Measurements from ENCODE around the gene MYZAP. TPM values are rescaled to one million over a fixed set of nuclear protein-coding genes. Genes with fewer than 3 reads are reported as not detected.

Gene MYZAP
- total and polyA plus RNA-seq, 10 of the 15 experiments (the other 5 are each of a cell fraction or from before 2014, with no cell fraction given), result not detected

DNA sequence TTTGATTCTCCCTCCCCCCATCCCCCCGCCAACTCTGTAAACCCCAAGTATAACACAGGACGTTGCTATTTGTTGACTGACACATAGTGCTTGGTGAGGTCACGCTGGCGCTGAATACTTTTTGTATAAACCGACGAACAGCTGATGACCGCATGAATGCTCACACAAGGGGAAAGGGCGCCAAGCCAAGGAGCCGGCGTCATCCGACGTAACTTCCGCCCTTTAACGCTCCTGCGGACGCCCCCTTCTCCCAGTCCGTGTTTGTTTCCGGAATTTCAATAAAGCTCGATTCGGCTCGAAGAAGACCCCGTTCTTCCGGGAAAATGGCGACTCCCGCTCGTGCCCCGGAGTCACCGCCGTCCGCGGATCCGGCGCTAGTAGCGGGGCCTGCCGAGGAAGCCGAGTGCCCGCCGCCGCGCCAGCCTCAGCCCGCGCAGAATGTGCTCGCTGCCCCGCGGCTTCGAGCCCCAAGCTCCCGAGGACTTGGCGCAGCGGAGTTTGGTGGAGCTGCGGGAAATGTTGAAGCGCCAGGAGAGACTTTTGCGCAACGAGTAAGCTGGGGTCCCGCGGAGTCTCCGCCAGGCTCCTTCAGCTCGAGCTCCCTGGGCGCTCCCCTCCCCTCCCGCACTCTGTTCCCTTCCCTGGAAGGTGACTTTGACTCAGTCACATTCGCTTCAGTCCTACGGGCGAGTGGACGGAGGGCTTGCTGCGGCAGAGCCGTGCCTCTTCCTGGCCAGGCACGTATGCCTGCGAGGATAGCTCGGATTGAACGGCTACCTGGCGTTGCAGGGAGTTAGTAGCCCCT lies 114.9 kb downstream of the MYZAP start, which contains the start of gene POLR2M (continued):
- TF ChIP-seq ZNF274 (IDR thresholded peaks at IDR 0.05; ENCODE audit: insufficient read depth, insufficient read length) (no peak), RB1 (IDR thresholded peaks at IDR 0.05; ENCODE audit: borderline replicate concordance) (peak; percentile 96; the same call in 1 of the 2 replicates), SMAD5 (IDR thresholded peaks at IDR 0.05; ENCODE audit: low read depth) (peak; percentile 76; the same call in 1 of the 2 replicates), ATF7 (IDR thresholded peaks at IDR 0.05; ENCODE audit: low read depth) (peak; percentile 89), SUPT20H (IDR thresholded peaks at IDR 0.05; ENCODE audit: borderline replicate concordance, control insufficient read depth, low read depth, low read length) (no peak), MTA3 (IDR thresholded peaks at IDR 0.05; ENCODE audit: borderline replicate concordance, low read length) (no peak), KLF5 (IDR thresholded peaks at IDR 0.05; ENCODE audit: partially characterized antibody) (peak; percentile 80), HDAC6 (IDR thresholded peaks at IDR 0.05; ENCODE audit: unreplicated experiment) (no peak), NFXL1 (IDR thresholded peaks at IDR 0.05; ENCODE audit: borderline replicate concordance) (no peak), NRF1 (conservative IDR thresholded peaks at IDR 0.05; ENCODE audit: low read depth, low read length) (no peak), NFYA (IDR thresholded peaks at IDR 0.05; ENCODE audit: borderline replicate concordance, low read depth, low read length) (no peak), TBL1XR1 (IDR thresholded peaks at IDR 0.05; ENCODE audit: low read depth, low read length) (0 out of 2 replicates have a peak, but pooled peaks have one; percentile 28), MEF2A (IDR thresholded peaks at IDR 0.05; ENCODE audit: insufficient read depth, low read depth, low read length) (peak; percentile 53; the same call in 1 of the 2 replicates), NBN (IDR thresholded peaks at IDR 0.05) (peak; percentile 74; the same call in 1 of the 2 replicates), YBX1 (IDR thresholded peaks at IDR 0.05) (no peak), FOS (IDR thresholded peaks at IDR 0.05; ENCODE audit: borderline replicate concordance, extremely low read depth, insufficient read length) (no peak), CBX5 (IDR thresholded peaks at IDR 0.05; ENCODE audit: low read depth) (peak; percentile 68; the same call in 1 of the 2 replicates), SUZ12 (IDR thresholded peaks at IDR 0.05; ENCODE audit: unreplicated experiment) (no peak), HDAC2 (IDR thresholded peaks at IDR 0.05) (no peak)
- TF ChIP-seq, protein P1, sequence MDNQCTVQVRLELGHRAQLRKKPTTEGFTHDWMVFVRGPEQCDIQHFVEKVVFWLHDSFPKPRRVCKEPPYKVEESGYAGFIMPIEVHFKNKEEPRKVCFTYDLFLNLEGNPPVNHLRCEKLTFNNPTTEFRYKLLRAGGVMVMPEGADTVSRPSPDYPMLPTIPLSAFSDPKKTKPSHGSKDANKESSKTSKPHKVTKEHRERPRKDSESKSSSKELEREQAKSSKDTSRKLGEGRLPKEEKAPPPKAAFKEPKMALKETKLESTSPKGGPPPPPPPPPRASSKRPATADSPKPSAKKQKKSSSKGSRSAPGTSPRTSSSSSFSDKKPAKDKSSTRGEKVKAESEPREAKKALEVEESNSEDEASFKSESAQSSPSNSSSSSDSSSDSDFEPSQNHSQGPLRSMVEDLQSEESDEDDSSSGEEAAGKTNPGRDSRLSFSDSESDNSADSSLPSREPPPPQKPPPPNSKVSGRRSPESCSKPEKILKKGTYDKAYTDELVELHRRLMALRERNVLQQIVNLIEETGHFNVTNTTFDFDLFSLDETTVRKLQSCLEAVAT (IDR thresholded peaks at IDR 0.05), result 0 out of 2 replicates have a peak, but pooled peaks have one; percentile 74
- TF ChIP-seq, protein P2, sequence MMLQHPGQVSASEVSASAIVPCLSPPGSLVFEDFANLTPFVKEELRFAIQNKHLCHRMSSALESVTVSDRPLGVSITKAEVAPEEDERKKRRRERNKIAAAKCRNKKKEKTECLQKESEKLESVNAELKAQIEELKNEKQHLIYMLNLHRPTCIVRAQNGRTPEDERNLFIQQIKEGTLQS (IDR thresholded peaks at IDR 0.05; ENCODE audit: borderline replicate concordance, extremely low read depth, low read depth, low read length), result no peak
- TF ChIP-seq, protein P3, sequence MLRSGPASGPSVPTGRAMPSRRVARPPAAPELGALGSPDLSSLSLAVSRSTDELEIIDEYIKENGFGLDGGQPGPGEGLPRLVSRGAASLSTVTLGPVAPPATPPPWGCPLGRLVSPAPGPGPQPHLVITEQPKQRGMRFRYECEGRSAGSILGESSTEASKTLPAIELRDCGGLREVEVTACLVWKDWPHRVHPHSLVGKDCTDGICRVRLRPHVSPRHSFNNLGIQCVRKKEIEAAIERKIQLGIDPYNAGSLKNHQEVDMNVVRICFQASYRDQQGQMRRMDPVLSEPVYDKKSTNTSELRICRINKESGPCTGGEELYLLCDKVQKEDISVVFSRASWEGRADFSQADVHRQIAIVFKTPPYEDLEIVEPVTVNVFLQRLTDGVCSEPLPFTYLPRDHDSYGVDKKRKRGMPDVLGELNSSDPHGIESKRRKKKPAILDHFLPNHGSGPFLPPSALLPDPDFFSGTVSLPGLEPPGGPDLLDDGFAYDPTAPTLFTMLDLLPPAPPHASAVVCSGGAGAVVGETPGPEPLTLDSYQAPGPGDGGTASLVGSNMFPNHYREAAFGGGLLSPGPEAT (IDR thresholded peaks at IDR 0.05; ENCODE audit: low read depth), result peak; percentile 58; the same call in 1 of the 2 replicates
- TF ChIP-seq, protein P4, sequence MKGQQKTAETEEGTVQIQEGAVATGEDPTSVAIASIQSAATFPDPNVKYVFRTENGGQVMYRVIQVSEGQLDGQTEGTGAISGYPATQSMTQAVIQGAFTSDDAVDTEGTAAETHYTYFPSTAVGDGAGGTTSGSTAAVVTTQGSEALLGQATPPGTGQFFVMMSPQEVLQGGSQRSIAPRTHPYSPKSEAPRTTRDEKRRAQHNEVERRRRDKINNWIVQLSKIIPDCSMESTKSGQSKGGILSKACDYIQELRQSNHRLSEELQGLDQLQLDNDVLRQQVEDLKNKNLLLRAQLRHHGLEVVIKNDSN (IDR thresholded peaks at IDR 0.05; ENCODE audit: borderline replicate concordance, extremely low read length, insufficient read depth, low read depth, low read length), result no peak
- TF ChIP-seq, protein P5, sequence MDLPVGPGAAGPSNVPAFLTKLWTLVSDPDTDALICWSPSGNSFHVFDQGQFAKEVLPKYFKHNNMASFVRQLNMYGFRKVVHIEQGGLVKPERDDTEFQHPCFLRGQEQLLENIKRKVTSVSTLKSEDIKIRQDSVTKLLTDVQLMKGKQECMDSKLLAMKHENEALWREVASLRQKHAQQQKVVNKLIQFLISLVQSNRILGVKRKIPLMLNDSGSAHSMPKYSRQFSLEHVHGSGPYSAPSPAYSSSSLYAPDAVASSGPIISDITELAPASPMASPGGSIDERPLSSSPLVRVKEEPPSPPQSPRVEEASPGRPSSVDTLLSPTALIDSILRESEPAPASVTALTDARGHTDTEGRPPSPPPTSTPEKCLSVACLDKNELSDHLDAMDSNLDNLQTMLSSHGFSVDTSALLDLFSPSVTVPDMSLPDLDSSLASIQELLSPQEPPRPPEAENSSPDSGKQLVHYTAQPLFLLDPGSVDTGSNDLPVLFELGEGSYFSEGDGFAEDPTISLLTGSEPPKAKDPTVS (IDR thresholded peaks at IDR 0.05; ENCODE audit: low read depth, low read length), result 0 out of 2 replicates have a peak, but pooled peaks have one; percentile 41

All from GM12878 (cell line).